HT-29 (cell line): ENCODE results near the gene RPH3AL. TPM values are rescaled to one million over a fixed set of nuclear protein-coding genes. Genes with fewer than 3 reads are reported as not detected.
"Not testable (repeated sequence)": the region's sequence is repeated elsewhere in the genome, so short reads cannot be mapped to it uniquely, and the experiment has no call there.

ENCODE experiments used
- DNase-seq: peaks from one replicate; pipeline ENCODE4 v3.0.0-alpha.2; 2015; ENCODE audit warnings: low spot score
- total RNA-seq: library from RNA; depleted of rRNA; stranded (reverse); fragments of >200 nt; shearing (Covaris generic); gene quantifications from 2 replicates; pipeline ENCODE4 v1.2.3, GENCODE V29; 2014

RPH3AL gene
- total RNA-seq, 1 experiment from 2014 or later, result 33.7 TPM

GRCh38 chr17:260944-261343 lies 91.7 kb downstream of the RPH3AL start:
- no peak for DNase-seq

GRCh38 chr17:260031-260791 lies 92.4 kb downstream of the RPH3AL start:
- DNase-seq, result no peak

DNA sequence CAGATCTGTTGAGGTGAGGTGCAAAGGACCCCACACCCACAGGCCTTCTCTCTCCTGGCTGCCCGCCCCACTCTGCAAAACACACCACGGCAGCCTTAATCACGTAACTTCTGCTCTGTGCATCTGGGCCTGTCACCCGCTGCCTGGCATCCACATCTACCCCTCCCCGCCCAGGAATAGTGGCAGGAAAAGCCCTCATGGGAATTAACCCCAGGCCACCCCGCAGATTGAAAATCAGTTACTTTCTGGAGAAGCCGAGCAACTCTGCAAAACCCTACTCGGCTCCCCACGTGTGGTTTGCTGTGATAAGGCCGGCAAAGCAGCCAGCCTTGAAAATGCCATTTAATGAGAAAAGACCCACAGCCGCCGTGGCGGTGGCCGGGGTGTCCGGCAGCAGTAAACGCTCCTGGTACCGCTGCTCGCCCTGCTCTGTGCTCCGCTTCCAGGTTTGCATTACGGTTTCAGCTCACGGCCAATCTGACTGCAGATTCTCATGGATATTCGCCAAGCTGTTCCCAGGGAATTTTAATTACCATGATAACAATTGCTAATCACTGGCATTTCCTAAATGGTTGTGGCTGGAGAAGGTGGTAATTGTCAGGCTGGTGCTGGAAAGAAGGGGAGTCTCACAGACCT lies 93.1 kb downstream of the RPH3AL start:
- no peak for DNase-seq

- DNase-seq, result no peak
Measured at GRCh38 chr17:258906-259305, 93.7 kb downstream of the RPH3AL start.

DNA sequence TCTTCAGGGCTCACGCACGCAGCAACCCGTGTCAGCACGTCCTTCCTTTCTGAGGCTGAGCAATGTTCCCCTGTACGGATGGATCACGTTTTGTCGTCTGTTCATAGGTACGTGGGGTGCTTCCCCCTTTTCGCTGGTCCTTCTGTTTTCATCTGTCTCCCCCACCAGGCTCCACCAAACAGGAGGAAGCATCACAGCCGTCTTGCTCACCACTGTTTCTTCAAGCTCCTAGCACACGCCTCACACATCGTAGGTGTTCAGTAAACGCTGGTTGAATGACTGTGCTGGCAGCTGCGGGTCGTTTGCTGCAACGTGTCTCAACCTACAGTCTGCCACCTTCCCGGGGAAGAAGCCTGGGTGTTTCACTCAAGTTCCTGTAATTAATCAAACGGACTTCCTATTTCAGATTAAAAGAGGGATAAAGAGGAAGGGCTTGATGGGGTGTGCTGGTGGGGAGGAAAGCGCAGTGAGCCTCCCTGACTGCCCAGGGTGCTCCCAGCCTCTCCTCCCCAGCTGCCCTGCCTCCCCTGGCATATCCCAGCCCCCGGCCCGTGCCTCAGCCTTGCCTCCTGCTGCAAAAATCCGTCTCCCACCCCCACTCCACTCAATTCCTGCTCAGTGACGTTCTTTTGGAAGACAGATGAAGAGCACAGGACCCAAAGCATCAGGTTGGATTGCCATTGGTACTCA lies 94.4 kb downstream of the RPH3AL start:
- no peak for DNase-seq

DNA sequence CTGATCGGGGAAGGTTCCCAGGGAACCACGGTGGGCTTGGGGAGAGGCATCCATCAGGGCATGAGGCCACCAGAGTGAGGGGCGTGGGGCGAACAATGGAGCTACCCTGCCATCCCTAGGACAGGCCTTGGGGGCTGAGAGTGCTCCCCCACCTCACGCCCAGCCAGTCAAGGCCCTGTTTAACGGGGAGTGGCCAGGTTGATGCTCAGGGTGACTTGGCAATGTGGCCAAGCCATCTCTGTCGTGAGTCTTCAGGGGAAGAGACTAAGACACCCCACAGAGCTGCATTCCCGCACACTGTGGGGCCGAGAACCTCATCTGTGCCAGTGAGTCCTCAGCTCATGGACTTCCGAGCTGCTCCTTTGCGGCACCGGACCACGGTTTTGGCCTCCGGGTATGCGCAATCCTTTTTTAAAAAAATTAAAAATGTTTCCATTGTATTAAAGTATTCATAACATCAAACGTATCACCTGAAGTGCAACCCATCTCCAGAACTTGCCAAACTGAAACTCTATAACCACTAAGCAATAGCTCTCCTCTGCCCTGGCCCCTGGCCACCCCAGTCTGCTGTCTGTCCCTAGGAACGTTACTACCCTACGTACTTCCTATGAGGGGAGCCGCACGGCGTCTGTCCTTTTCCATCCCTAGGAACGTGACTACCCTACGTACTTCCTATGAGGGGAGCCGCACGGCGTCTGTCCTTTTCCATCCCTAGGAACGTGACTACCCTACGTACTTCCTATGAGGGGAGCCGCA lies 99.3 kb downstream of the RPH3AL start:
- no peak for DNase-seq

- no peak for DNase-seq
Measured at GRCh38 chr17:252456-252855, 100.2 kb downstream of the RPH3AL start.

DNA sequence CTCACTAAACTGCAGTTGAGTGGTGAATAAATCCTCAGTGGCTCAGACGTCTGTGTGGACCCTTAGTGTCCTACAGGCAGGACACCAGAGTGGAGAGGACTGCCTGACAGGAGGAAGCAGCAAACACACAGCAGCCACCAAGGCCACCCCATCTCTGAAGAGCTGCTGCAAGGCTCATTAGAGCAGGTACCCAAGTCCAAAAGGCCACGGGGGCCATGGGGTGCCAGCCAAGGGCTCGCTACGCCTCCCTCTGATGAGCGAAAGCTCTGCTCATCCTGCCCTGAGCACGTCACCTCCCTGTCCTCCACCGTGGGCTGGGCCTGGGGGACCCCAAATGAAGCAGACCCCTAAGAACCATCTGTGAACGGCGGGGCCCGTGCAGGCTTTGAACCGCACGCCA lies 101.1 kb downstream of the RPH3AL start:
- no peak for DNase-seq

DNA sequence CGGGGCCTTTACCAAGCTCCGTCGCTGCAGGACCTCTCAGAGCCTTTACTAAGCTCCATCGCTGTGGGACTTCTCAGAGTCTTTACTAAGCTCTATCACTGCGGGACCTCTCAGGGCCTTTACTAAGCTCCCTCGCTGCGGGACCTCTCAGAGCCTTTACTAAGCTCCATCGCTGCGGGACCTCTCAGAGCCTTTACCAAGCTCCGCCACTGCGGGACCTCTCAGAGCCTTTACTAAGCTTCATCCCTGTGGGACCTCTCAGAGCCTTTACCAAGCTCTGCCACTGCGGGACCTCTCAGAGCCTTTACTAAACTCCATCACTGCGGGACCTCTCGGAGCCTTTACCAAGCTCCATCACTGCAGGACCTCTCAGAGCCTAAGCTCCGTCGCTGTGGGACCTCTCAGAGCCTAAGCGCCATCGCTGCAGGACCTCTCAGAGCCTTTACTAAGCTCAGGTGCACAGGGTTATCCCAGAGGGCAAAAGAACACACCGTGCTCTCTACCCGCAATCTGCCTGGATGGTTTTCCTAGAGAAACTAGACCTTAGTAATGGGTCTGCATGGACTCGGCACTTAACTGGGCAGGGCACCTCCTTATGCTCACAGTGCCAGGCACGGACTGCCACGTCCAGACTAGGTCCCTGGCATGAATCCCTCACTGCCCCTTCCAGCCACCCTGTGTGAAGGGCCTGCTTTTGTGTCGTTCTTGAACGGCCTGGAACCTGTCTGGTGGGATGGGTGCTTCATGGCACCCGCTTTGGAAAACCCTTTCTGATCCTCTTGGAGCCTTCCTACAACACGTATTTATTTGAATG lies 101.9 kb downstream of the RPH3AL start:
- no peak for DNase-seq

DNA sequence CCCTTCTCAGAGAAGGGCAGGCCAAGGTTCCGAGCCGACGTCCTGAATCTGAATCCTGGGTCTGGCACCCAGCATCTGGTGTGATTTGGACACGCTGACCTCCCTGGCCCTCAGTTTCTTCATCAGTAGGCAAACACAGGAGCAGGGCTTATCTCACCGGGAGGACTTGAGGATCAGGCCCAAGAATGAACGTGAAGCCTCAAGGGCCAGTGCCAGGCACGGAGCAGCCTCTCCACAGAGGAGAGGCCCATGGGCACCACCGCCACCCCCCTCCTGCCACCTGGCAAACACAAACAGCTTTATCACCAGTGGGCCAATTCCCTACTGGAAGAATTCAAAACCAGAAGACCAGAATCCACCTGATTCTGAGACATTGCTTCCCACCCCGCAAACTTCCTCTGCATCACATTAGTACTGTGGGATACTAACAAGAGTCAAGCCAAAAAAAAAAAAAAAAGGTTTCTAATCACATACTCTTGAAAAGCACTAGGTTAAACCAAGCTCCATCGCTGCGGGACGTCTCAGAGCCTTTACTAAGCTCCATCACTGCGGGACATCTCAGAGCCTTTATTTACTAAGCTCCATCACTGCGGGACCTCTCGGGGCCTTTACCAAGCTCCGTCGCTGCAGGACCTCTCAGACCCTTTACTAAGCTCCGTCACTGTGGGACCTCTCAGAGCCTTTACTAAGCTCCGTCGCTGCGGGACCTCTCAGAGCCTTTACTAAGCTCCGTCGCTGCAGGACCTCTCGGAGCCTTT lies 103.2 kb downstream of the RPH3AL start:
- DNase-seq, result no peak

- DNase-seq, result no peak
Measured at GRCh38 chr17:248337-249235, 104.0 kb downstream of the RPH3AL start.

DNA sequence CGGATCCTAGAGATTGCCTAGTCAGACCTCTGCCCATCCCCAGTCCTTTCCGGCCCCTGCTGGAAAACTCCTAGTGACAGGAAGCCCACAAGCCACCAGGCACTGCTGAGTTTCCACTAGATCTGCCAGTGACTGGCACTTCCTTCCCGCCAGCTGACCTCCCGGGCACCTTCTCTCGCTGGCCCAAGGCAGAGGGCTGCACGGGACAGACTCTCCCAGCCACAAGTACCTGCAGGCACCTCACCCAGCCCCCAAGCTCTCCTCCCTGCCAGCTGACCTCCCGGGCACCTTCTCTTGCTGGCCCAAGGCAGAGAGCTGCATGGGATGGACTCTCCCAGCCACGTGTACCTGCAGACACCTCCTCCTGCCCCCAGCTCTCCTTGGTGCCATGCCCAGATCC lies 104.8 kb downstream of the RPH3AL start:
- no peak for DNase-seq

GRCh38 chr17:246851-247421 lies 105.7 kb downstream of the RPH3AL start:
- DNase-seq, result no peak

GRCh38 chr17:246226-246625 lies 106.4 kb downstream of the RPH3AL start:
- no peak for DNase-seq

- DNase-seq, result no peak
Measured at GRCh38 chr17:245611-246010, 107.0 kb downstream of the RPH3AL start.

DNA sequence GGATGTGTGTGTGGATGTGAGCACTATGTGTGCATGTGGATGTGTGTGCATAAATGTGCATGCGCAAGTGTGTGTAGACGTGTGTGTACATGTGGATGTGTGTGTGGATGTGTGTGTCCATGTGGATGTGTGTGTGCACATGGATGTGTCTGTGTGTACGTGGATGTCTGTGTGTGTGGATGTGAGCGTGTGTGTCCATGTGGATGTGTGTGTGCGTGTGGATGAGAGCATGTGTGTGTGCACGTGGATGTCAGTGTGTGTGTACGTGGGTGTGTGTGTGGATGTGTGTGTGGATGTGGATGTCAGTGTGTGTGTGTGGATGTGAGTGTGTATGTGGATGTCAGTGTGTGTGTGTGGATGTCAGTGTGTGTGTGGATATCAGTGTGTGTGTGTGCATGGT lies 107.6 kb downstream of the RPH3AL start:
- no peak for DNase-seq

- not testable (repeated sequence) for DNase-seq
Measured at GRCh38 chr17:243924-244323, 108.7 kb downstream of the RPH3AL start.

GRCh38 chr17:238964-239259 lies 113.7 kb downstream of the RPH3AL start:
- DNase-seq, result no peak
